GM21381 (cell line): ENCODE data around the gene TNRC6C.
"Not testable (repeated sequence)": the region's sequence is repeated elsewhere in the genome, so short reads cannot be mapped to it uniquely, and the experiment has no call there.

ENCODE experiments used
- ATAC-seq: cut with Tn5 transposase; IDR thresholded peaks from one replicate; pipeline ENCODE4 v1.9.1; 2021; ENCODE audit warnings: mild to moderate bottlenecking, moderate library complexity; ENCODE audit not compliant: unreplicated experiment

Gene TNRC6C

DNA sequence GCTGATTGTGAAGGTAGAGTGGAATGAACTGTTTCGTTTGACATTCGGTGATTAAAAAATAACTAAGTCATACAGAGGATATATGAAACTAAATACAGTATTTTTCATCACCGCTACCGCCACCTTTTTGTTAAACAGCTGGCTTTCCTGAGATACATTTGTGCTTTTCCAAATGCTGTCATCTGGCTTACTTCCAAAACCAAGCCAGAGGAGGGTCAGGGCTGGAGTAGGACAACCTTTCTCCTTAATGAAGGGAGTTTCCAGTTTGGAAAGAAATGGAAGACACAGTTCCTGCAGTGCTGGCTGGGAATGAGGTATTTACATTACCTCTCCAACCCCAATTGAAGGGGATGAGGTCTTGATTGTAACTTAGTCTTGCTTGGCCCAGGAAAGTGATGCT, 3.2 kb downstream of the TNRC6C start:
- ATAC-seq: no peak

DNA sequence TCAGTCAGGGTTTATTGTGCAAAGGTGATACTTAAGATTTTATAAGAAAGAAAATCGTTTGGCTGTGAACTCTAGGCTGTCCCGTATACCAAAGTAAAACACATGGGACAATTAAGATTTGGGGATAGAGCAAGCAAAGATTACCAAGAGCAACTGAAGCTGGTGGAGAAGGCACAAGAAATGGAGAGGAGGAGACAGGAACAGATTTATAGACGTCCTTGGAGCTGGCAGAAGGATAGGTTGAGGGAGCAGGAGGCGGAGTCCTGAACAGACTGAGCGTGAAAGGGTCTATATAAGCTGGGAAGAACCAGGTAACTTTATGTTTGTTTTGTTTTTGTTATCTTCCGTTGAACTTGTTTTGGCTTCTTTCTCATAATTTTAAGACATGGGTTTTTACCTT, 3.8 kb downstream of the TNRC6C start:
- ATAC-seq: no peak

DNA sequence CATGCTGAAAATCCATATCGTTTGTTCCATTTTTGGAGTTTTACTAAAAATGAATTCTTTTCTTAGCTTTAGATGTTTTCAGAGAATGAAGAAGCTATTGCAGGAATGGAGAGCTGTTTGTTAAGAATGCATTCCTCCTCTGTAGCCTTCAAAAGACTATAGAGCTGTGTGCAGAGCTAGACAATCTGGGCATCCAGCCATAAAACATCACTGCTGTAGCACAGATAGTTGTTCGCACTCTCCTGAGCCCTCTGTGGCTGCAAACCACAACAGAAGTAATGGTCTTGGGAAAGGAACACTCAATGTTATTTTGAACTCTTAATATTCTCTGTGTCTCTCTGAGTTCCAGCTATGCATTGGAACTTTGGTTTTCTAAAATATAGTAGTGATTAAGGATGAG, 4.9 kb downstream of the TNRC6C start:
- ATAC-seq: no peak

DNA sequence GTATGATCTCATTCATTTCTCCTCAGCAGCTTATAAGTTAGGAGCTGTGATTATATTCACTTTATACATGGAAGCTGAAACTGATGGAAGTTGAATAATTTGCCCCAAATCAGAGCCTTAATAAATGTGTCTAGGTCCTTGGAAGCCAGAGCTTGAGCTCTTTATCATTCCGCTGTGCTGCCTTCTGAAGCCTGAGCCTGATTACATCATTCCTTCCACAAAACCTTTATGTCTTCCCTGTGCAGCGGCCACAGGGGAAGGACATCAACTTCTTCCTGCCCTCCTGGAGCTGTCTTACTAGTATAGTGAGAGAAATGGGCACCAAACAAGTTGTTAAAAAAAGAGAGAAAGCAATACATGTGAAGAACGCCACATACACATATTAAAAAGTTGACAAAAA, 6.8 kb downstream of the TNRC6C start:
- no peak for ATAC-seq

DNA sequence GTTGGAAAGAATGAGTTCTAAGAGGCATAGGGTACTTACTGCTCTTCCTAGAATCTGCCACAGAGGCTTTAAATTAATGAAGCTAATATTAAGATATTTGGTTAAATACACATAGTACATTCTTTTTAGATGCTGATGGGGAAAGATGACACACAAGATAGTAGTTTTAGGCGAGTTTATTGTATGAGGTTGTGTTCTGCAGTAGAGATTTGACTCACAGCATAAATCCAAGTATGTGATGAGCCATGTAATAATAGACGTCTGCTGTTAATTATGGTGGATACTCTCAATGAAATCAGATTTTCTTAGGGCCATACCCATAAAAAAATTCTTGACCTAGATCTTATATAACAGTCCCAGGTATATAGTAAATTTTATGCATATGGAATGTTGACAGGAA, 8.0 kb downstream of the TNRC6C start:
- ATAC-seq: no peak

DNA sequence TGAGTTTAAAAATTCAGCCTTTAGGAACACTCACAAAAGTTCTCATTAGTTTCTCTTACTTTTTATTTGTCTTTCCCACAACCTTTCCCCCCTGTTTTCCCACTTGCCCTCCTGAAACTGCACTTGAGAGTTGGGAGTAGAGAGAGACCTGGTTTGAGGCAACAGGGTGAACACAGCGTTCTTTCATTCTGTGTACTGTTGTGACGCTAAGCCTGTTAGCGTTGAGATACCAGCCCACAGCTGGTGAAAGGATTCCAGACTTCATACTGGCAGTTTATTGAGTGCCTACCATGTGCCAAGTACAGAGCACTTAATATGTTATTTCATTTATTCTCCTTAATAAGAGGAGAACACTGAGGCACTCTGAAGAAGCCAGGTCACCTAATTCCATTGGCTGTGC, 10.3 kb downstream of the TNRC6C start:
- no peak for ATAC-seq

DNA sequence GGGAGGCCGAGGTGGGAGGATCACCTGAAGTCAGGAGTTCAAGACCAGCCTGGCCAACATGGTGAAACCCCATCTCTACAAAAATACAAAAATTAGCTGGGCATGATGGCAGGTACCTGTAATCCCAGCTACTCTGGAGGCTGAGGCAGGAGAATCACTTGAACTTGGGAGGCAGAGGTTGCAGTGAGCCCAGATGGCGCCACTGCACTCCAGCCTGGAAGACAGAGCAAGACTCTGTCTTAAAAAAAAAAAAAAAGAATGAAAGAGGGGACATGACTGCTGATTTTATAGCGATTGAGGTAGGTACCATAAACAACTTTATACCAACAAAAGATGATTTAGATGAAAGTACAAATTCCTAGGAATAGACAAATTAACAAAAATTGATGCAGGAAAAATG, 13.8 kb downstream of the TNRC6C start:
- ATAC-seq: not testable (repeated sequence)

DNA sequence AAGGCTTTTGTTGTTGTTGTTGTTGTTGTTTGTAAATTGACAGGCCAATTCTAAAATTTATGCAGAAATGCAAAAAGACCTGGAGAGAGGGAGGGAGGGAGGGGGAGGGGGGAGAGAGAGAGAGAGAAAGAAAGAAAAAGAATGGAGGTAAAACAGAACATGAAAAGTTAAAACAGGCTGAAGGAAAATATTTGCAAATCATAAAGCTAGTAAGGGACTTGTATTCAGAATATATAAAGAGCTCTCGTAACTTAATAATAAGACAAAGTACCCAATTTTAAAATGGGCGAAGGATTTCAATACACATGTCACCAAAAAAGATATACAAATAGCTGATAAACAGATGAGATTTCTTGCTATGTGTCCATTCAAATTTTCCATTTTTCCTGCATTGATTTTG, 15.4 kb downstream of the TNRC6C start:
- no peak for ATAC-seq

DNA sequence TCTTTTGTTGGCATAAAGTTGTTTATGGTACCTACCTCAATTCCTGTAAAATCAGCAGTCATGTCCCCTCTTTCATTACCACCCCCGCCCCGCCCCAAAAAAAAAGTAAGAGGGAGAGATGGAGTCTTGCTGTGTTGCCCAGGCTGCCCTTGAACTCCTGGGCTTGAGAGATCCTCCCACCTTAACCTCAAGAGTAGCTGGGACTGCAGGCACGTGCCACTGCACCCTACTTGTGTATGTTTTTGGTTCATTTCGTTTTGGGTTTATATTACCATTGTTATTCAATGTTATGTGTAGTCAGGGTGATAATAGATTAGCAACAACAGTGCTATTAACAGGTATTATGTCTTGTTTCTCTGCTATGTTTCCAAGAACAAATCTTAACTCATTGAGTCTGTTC, 15.9 kb downstream of the TNRC6C start:
- no peak for ATAC-seq

DNA sequence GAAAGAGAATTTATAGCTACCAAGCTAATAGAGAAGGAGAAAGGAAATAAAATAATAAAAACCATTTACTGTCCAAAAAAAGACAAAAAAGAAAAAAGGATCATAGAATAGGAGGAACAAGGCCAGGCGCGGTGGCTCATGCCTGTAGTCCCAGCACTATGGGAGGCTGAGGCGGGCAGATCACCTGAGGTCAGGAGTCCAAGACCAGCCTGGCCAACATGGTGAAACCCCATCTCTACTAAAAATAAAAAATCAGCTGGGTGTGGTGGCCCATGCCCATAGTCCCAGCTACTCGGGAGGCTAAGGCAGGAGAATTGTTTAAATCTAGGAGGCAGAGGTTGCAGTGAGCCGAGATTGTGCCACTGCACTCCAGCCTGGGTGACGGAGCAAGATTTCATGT, 23.9 kb downstream of the TNRC6C start:
- not testable (repeated sequence) for ATAC-seq

DNA sequence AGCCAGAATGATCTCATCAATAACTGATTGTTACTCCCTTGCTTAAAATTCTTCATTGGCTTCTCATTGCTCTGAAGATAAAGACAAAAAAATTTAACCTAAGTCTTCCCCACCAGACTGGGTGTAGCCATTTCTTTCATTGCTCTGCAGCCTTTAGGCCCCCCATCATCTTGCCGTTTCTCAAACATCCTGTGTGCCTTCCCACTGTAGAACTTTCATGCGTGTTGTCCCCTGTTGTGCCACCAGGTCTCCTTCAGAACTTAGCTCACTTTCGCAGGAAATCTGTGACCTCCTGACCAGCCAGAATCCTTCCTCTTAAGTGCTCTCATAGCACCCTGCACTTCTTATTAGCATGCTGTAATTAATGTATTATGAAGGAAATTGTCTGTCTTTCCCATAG, 31.8 kb downstream of the TNRC6C start:
- ATAC-seq: no peak

DNA sequence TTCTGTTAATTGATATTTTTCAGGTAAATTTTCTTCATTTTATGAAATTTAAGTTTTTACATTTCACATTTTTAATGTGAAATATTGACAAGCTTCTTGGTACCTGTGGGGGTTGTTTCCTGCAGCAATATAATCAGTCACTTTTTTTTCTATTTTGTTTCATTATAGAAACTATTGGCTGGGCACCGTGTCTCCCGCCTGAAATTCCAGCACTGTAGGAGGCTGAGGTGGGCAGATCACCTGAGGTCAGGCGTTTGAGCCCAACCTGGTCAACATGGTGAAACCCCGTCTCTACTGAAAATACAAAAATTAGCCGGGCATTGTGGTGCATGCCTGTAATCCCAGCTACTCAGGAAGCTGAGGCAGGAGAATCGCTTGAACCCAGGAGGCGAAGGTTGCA, 35.2 kb downstream of the TNRC6C start:
- not testable (repeated sequence) for ATAC-seq

DNA sequence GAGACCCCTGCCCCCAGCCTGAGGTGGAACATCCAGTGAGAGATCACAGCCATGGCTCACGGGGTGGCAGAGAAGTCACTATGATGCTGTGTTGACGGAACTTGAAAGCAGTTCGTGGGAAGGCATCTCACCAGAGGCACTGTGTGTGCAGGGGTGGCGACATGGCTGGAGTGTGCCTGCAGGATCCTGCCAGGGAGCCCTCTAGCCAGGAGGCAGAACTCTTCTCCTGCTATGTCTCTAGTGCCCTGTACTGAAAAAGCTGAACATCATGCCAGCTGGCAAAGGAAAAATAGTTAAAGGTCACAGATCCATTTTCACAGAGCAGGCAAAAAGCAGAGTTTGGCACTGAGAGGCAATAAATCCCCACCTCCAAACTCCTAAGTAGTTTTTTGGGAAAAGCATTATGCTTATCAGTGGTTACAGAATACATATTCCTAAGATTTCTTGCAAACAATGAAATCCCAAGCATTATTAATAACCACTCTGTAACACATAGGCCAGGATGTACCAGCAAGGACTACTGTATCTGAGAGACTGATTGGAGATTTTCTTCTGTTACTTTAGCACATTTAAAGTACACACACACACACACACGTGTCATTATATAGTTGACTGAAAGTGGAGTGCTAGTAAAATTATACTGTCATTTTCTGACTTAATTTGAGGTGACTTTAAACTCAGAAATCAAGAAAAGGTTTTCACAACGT, 36.8 kb downstream of the TNRC6C start:
- no peak for ATAC-seq

DNA sequence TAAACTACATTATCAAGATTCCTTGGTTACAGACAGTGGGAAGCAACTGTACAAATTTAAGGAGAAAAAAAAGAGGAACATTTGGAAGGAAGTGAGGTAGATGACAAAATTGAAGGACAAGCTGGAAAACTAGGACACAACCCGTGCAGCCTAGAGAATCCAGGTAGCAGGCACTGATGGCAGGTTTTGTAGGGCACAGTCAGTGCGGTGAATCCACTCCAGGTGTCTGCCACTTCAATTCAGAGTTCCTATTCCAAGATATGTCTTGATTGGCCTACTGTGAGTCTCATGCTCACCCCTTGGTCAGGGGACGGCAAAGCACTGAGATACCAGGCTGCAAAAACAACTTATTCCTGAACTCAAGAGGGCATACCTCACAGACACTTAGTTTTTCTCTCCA, 37.8 kb downstream of the TNRC6C start:
- ATAC-seq: no peak

DNA sequence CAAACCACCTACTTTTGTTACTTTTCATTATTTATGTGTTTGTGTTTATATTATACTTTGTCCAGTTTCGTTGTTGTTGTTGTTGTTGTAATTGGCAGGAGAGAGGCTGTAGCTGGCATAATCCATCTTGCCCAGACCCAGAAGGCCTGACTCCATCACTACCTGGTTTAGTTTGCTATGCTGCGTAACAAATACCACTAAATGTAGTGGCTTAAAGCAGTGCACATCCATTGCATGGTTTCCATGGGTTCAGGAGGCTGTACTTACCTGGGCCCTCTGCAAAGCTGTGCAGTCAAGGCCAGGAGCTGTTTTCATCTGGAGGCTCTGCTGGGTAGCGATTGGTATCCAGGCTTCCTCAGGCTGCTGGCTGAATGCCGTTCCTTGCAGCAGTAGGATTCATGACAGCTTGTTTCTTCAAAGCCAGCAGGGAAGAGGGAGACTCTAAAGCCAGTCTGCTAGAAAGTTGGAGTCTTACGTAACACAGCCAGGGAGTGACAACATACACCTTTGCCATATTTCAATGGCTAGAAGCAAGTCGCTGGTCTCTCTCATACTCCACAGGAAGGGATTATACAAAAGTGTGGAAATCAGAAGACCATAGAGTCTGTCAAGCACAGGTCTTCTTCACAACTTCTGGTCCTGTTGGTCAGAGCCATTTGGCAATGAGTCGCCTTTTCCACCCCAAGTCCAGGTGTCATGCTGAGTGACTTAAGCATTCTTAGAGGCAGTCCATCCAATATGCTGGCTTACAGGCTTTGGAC, 41.1 kb downstream of the TNRC6C start:
- no peak for ATAC-seq

DNA sequence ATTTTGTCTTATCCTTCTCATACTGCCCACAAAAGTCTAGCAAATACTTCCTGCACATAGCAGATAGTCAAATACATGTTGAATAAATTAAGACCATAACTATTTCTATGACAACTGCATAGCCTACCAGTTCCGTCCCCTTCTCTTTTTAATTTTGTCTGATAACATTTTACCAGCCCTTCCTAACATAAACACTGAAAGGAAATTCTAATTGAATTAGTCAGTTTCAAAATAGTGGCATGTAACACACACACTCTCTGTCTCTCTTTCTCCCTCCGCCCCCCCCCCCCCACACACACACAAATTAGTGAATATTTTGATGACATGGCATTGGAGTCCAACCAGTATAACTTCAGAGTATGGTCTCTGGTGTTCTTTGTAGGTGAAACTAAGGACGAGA, 41.8 kb downstream of the TNRC6C start:
- no peak for ATAC-seq

DNA sequence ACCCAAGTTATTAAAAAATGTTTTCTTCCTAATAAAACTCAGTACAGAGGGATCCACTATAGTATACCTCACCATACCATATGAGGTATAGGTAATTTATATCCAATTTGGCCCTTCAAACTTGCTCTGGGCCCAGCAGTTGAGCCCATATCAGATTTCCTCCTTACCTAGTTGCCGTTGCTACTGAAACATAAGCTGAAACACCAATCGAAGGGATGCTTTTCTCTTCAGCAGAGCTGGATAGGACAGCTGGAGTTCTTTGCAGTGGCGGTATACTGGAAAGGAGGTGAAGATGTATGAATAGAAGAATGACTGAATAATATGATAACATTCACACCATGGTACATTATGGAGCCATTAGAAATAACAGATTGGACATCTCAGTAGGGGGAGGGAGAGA, 42.7 kb downstream of the TNRC6C start:
- no peak for ATAC-seq

DNA sequence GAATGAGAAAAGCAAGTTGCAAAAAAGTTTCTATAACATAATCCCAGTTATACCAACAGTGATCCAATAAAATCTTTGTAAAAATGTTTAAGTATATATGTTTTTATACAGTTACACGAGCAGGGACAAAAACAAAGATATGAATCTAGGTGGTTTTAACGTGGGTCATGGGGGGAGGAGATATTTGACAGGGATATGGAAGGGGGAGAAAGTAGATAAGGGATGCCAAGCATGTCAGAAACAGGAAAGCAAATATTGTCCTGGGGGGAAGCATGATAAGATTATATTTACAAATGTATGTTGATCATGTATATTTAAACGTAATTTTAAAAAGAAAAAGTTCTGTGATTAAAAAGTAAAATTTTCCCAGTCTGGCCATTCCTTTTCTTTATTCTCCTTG, 43.1 kb downstream of the TNRC6C start:
- ATAC-seq: no peak

DNA sequence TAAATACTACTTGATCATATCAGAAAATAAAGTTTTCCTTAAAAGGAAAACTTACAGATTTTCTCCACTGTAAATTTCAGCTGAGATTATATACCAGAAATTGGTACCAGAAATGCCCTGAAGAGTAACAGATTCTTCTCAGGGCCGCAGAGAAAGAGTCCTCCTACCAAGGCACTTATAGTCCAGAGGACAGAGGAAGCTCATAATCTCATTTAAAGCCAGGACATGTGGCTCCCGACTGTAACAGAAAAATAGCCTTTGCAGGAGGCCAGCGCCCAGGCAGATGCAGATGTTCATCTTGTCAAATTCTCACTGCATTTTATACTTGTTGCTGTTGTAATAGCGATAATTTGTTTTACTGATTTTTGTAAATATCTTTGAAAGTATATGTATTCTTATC, 43.7 kb downstream of the TNRC6C start:
- no peak for ATAC-seq

DNA sequence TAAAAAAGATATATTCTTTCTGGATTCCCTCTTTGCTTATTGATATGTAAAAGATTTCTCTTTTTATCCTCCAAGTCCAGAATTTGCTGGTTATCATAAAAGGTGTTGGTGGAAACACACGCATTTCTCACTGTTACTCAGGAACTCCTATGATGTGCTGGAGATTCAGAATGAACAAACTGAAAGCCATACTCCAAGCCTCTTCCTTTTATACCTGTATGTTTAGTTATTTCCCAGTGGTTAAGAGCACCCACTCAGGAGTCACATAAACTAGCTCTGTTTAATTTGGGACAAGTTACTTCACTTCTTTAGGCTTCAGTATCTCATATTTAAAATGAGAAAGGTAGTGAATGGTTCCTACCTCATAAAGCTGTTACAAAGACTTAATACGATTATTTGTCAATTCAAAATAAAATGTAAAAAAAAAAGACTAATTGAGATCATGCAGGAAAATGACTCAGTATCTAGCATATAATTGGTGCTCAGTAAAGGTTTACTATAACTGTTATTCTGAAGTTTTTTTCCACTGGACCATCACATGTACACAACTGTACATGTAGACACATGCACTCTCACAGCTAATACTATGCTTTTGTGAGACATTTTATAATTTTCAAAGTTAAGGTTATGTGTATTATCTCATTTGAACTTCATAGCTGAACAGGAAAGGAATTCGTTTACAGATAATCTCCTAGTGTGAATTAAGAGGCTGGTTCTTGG, 47.1 kb downstream of the TNRC6C start:
- ATAC-seq: no peak

DNA sequence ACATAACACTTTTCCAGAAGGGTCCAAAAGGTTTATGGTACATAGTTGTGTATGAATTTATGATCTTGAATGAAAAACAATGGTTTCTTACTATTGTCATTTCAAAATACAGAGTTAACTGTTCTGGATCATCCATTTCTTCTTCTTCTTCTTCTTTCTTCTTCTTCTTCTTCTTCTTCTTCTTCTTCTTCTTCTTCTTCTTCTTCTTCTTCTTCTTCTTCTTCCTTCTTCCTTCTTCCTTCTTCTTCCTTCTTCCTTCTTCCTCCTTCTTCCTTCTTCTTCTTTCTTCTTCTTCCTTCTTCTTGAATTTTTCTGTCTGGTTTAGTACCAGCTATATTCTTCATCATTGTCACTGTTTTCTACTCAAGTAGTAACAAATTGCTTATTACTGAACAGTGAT, 47.8 kb downstream of the TNRC6C start:
- ATAC-seq: no peak

DNA sequence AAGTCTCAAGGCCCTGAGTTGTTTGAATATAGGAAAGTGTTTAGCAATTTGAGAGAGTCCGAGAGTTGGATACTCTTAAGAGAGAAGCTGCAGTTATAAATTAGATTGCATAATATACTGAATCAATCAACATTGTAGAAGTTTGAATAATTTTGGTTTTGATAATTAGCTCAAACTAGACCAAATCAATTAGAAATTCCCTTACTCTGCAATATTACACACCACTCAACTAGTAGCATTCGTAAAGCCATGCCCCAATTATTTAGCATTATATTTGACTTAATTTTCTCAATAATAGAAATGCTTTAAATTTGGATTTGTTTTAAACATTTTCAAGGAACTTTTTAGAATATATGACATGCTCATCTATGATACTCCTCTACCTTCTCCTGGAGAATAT, 49.1 kb downstream of the TNRC6C start:
- no peak for ATAC-seq
